GF-D8 (cell line): ENCODE data around the gene FIS1.
"Not testable (repeated sequence)": the region's sequence is repeated elsewhere in the genome, so short reads cannot be mapped to it uniquely, and the experiment has no call there.

Experiments used
- DNase-seq: peaks from one replicate; lab custom pipeline; 2025; lab: John Stamatoyannopoulos, UW

The FIS1 gene

DNA sequence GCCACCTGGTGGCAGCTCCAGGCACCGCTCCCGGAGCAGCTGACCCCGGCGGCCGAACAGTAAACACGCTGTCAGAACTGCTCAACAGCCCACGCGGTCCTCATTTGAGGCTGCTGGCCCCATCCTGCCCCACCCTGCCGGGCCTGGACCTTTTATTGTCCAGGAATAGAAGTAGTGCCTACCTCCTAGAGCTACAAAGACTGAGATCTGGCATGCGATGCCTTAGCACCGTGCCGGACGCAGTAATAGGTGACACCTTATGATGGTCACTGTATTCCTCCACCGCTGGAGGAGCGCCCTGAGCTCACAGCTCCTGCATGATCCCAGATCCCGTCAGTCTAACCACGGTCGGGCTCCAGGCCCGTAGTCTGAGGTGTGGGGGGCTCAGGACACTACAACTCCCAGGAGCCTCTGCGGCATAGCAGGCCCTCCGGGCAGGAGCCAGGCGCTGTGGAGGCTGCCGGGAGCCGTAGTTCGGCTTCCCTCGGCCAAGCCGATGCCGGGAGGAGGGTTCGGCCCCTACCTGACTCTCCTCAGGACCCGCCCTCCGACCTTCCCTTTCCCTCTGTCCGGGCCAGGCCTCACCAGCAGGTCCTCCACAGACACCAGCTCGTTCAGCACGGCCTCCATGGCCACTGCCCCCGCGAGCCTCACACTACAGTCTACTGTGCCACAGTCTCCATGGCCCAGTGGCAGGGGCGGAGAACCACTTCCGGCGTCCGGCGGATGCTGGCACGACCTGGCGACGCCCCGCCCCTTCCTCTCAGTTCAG lies at the start of gene FIS1:
Gene FIS1, minus strand, starts transcription at position 707 of the 772 bp plus-strand sequence. Its CDS starts 77 bp downstream, at position 630.
- DNase-seq, result peak; percentile 65

DNA sequence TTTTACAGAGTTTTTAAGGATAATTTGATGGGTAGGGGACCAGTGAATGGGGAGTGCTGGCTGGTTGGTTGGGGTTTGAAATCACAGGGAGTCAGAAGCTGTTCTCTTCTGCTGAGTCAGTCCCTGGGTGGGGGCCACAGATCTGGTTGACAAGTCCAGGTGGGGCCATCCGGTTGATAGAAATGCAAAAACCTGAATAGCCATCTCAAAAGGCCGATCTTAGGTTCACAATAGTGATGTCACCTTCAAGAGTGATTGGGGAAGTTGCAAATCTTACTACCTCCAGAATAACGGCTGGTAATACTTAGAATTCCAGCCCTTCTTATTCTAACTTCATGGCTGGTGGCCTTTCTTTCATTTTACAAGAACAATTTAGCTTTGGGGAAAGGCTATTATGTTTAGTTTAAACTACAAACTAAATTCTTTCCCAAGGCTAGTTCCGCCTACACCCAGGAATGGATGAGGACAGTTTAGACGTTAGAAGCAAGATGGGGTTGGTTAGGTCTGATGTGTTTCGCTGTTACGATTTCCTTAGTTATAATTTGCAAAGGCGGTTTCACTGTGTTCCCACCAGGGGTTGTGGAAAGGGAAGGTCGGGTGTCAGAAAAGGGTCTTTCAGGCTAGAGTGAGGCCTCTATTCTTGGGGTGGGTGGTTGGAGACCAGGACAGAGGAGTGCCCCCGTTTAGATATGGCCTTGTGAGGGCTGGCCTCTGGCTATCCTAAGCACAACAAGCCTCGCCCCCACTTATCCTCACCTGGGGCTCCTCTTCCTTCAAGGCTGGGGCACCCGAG lies 49.4 kb upstream of the FIS1 start:
- no peak for DNase-seq

DNA sequence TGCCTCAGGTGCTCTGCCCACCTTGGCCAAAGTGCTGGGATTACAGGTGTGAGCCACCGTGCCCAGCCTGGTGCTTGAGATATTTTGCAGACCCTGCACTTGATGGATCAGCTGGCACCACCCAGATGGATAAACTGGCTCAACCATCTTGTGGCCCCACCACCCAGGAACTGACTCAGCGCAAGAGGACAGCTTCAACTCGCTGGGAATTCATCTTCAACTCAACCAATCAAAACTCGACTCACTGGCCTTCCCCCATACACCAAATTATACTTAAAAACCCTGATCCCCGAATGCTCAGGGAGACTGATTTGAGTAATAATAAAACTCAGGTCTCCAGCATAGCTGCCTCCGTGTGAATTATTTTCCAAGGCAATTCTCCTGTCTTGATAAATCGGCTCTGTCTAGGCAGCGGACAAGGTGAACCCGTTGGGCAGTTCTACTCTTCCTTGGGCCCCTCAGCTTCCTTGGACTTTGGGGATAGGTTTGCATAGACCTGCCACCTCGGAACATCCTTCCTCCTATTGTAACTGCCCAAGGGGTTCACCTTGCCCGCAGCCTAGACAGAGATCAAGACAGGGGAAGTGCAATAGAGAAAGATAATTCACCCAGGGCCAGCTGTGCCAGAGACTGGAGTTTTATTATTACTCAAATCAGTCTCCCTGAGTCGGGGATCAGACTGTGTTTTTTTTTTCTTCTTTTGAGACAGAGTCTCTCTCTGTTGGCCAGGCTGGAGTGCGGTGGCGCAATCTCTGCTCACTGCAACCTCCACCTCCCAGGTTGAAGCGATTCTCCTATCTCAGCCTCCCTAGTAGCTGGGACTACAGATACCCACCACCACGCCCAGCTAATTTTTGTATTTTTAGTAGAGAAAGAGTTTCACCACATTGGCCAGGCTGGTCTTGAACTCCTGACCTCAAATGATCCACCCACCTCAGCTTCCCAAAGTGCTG lies 48.5 kb upstream of the FIS1 start:
- DNase-seq, result not testable (repeated sequence)

DNA sequence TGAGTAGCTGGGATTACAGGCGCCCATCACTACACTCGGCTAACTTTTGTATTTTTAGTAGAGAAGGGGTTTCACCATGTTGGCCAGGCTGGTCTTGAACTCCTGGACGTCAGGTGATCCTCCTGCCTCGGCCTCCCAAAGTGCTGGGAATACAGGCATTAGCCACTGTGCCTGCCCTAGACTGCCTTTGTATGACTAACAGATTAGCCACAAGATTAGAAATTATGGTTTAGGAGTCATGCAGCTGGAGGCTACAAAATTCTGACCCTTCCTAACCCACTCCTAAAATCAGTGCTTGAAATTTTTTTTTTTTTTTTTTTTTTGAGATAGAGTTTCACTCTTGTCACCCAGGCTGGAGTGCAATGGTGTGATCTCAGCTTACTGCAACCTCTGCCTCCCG lies 47.7 kb upstream of the FIS1 start:
- DNase-seq, result not testable (repeated sequence)

DNA sequence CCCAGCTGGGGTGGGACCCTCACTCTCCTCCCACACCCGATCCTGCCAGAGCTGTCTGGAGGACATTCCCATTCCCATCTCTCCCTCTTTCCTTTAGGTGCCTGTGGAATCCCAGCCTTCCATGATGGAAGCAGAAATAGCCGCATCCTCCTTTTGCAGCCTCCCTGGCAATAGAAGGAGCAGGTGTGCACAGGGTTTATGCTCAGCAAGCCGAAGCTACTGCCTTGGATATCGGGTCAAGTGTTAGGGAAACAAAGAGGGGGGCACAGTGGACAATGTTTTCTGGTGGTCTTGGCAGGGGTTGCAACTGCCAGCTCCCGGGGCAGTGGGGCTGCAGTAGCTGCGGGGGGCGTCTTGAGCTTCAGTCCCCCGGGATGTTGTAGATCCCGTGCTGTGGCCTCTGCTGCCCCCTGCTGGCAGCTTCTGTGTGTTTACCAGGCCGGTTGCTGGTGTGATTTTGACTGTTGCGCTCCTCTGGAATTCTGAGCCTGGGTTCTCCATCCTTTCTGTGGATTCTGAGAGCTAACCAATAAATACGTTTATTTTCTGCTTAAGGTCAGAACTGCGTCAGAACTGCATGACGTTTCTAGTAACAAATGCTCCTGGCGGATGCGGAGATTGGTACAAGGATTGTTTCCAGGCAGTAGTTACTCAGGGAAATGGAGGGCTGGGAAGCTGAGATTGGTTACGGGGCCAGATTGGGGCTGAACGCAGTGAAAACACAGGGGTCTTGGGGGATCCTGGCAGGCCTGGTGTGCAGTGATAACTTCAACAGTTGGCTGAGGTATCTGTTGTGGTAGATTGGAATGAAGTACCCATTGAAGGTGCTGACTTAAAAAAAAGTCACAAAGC lies 45.5 kb upstream of the FIS1 start:
- not testable (repeated sequence) for DNase-seq

DNA sequence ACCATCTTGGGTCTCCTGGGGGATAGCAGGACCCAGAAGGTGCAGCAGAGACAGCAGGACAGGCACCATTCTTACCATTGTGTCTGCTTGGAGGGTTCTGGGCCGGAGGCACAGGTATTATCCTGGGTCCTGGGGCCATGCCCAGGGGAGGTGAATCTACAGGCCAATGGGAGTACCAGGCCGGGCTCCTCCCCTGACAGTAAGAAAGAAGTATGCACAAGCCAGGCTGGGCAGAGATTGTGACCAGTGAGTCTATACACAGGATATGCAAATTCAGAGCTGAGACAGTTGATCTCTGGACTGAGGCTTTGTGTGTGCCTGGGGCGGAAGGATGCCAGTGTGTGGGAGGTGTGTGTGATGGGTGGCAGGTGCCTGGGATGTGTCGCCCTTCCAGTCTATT lies 44.8 kb upstream of the FIS1 start:
- not testable (repeated sequence) for DNase-seq

DNA sequence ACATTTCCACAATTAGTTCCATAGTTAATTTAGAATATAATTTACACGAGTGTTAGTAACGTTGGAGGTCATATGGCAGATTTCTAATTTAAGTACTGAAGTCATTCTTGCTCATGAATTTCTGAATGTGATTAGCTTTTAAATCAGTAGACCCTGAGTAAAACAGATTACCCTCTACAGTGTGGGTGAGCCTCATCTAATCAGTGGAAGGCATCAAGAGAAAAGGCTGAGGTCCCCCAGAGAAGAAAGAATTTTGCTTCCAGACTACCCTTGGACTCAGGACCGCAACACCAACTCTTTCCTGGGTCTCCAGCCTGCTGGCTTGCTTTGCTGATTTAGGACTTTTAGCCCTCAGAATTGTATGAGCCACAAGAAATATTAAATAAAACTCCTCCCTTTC lies 43.6 kb upstream of the FIS1 start:
- no peak for DNase-seq

DNA sequence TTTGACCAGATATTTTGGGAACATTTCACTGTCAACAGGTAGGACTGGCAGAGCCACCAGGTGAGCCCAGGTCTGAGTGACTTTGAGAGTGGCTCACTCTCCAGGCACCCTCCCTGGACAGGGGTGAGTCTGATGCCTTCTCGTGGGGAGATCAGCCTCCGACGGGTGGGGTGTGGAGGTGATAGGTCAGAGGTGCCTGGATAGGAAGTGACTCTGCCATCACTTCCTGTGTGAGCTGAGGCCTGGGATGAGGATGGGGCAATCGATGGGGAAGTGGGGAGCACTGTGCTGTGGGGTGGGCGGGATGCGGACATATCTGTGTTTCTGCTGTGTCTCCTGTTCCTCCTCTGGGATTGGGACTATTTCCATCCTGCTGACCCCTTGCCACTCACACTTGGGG lies 42.2 kb upstream of the FIS1 start:
- DNase-seq, result no peak

DNA sequence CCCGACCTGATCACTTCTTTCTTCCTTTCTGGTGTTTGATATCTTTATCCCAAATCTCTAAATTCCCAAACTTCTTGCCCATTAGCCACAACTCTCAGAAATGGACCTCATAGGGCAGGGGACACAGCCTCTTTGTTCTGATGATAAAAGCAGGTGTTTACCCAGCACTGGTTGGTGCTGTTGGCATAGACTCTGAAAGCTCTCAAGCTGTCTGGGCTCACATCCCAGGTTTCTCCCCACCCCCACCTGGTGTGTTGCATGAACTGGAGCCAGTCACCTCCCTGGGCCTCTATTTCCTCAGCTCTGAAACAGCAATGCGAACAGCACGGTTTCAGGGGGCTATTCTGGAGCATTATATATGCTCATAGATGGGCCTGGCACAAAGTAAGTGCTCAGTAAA lies 41.0 kb upstream of the FIS1 start:
- not testable (repeated sequence) for DNase-seq

DNA sequence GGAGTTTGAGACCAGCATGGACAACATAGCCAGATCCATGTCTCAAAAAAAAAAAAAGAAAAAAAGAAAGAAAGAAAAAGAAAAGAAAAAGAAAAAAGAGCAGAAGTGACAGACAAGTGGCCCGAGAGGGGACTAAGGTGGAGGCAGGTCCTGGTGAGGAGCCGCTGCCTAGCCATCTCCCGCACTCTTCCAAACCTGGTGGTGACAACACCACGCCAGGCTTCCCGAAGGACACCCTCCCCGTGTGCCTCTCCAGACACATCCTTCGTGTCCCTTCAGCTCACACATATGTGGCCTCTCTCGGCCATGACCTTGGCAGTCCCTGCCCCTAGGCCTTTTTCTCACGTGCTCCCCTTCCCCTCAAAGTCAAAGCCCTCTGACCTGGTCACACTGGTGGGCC lies 40.3 kb upstream of the FIS1 start:
- no peak for DNase-seq

DNA sequence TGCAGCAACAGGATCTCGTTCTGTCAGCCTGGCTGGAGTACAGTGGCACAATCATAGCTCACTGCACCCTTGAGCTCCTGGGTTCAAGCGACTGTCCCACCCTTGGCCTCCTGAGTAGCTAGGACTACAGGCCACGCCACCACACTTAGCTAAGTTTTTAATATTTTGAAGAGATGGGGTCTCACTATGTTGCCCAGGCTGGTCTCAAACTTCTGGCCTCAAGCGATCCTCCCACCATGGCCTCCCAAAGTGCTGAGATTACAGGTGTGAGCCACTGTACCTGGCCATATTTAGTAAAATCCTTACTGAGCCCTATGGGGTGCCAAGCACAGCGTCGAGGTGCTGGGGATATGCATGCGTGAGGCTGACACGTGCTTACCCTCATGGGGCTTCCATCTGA lies 36.0 kb upstream of the FIS1 start:
- not testable (repeated sequence) for DNase-seq

DNA sequence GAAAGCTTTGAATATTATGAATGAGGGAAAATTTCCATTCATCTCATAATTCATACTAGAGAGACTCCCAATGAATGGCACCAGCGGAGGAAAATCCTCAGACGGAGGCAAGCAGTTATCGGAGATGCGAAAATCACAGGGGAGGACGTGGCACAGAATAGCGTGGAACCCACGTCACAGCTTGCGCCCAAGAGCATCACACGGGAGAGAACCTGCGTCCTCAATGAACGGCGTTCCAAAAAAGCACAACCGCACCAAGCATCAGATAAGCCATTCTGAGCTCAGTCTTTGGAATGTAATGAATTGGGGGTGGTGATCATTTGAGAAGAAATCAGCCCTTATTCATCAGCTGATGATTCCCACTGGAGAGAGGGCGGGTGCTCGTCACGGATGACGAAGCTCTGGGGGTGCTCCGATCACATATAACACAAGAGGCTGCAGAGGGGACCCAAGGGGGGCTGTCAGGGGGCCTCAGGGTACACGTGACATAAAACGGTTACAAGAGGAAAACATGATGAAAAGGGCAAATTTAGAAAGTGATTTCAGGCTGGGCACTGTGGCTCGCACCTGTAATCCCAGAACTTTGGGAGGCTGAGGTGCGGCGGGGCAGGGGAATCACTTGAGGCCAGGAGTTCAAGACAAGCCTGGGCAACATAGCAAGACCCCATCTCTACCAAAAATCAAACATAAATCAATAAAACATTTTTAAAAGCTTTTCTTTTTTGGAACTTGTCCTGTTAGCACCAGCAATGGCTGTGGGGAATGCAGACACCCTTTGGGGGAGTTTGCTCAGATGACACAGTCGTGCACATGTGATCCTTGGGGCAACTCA lies 33.8 kb upstream of the FIS1 start:
- DNase-seq, result no peak

DNA sequence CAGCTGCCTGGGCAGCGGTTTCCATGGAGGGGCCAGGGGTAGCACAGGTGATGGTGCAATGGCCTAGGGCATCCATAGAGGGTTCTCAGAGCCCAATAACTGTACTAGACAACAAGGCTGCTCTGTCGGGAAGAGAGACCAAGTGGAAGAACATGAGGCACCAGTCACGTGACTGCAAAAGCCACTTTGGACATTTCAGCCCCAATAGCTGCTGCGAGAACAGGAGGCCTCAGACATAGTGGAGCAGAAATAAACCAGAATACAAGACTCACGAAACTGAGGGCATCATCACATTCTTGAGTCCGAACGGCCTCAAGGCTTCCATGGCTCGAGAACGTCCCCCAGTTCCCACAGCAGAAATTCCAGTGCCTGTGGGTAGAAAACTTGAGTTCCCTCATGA lies 32.3 kb upstream of the FIS1 start:
- no peak for DNase-seq

DNA sequence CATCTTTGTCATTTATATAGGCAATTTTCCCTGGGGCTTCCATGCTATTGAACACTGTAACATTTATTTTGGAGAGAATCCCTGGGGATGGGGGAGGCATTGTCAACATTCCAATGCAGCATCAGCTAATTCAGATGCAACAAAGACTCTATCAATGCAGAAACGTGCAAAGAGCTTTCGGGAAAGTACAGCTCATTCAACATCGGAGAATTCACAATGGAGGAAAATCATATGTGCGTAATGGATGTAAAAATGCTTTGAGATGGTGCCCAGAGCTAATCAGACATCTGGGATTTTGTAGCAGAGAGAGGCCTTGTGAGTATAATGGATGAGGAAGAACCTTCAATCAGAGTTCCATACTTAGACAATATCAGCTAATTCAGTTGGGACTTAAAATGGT lies 28.3 kb upstream of the FIS1 start:
- DNase-seq, result no peak

DNA sequence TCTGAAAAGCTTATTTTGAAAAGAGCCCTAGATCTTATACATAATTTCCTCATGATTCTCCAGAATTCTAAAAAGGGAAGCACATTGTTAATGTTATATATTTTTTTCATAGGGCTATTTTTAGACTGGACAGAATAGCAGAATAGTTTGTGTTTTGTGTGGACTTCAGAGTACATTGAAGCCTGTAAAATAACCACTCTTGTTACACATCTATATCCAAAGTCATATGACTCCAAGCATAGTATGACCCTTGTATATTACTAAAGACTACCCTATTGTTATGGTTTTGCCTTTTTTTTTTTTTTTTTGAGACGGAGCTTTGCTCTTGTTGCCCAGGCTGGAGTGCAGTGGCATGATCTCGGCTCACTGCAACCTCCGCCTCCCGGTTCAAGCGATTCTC lies 26.1 kb upstream of the FIS1 start:
- DNase-seq, result no peak

DNA sequence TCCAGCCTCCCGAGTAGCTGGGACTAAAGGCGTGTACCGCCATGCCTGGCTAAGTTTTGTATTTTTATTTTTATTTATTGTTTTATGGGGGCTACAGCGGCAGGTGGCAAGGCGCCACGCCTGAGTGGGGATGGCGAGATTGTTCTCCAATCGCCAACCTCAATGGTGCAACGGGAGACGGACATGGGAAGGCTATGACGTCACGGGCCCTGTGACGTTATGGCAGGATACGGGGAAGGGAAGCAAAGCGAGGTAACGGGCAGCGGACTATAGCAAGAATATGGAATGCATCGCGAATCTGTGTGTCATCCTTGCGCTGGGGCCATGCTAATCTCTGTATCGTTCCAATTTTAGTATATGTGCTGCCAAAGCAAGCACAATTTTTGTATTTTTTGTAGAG lies 24.8 kb upstream of the FIS1 start:
- DNase-seq, result no peak

DNA sequence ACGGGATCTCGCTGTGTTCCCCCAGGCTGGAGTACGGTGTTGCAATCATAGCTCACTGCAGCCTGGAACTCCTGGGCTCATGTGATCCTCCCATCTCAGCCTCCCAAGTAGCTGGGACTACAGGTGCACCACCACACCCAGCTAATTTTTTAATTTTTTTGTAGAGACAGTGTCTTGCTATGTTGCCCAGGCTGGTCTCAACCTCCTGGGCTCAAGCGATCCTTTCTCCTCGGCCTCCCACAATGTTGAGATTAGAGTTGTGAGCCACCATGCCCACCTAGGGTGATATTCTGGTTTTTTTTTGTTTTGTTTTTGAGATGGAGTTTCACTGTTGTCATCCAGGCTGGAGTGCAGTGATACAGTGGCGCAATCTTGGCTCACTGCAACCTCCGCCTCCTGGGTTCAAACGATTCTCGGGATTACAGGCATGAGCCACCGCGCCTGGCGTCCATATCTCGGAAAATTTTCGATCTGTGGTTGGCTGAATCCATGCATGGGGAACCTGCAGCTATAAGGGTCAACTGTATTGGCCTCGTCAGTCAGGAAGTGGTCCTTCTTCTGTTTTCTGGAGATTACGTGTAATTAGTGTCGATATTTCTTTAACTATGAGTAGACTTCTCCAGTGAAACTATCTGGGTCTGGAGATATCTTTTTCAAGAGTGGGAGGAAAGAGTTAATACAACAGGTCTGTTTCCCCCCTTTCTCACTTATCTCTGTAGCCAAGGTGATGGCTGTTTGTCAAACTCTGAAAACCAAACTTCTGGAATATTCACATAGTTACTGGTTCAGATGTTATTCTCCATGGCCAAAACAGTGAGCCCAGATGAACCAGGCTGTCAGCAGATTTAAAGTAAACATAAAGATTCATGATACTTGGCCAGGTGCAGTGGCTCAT lies 21.0 kb upstream of the FIS1 start:
- no peak for DNase-seq

DNA sequence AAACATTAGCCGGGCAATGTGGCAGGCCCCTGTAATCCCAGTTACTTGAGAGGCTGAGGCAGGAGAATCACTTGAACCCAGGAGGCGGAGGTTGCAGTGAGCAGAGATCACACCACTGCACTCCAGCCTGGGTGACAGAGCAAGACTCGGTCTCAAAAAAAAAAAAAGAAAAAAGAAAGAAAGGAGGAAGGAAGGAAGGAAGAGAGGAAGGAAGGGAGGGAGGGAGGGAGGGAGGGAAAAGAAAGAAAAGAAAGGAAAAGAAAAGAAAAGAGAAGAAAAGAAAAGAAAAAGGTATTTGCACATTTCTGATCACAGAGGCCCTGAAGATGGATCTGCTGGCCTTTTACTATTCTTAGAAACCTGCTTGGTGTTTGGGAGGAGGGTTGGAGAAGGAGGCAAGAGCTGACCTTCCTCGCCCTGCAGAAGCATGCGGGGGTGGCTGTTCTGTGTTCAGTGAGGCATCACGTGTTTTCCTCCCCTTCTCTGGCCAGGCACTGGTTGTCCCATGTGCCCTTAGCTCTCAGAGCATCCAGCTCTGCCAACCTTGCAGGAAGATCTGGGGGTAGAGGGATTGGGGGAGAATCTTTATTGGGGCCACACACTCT lies 19.3 kb upstream of the FIS1 start:
- not testable (repeated sequence) for DNase-seq

DNA sequence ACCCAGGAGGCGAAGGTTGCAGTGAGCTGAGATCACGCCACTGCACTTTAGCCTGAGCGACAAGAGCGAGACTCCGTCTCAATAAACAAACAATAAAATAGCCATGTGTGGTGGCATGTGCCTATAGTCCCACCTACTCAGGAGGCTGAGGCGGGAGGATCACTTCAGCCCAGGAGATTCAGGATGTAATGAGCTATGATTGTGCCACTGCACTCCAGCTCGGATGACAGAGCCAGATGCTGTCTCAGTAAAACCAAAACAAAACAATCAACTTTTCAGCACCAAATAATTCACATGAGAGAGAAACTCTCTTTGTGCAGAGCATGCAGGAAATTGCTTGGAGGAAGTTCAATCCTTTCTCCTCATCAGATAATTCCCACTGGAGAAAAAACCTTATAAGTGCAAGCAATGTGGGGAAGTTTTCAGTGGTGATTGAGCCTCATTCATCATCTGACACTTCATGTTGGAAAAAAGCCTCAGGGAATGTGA lies 13.4 kb upstream of the FIS1 start:
- no peak for DNase-seq
